BE2C (cell line): Measurements from ENCODE around the gene ADGRF4.
A peak's percentile ranks its signal among the peaks of the same experiment; 100 is the strongest.

Experiments
- DNase-seq: peaks from one replicate; pipeline ENCODE4 v3.0.0-alpha.2; 2020
- H3K27me3 ChIP-seq: fragments of 250-450 bp; sonication (Bioruptor Pico); 2 replicates; pipeline ENCODE4 v1.5.1; 2020; ENCODE audit warnings: mild to moderate bottlenecking
- H3K36me3 ChIP-seq: fragments of 250-450 bp; sonication (Bioruptor Pico); 2 replicates; pipeline ENCODE4 v1.5.1; 2020; ENCODE audit warnings: mild to moderate bottlenecking
- H3K4me1 ChIP-seq: fragments of 250-450 bp; sonication (Bioruptor Pico); 2 replicates; pipeline ENCODE4 v1.5.1; 2020
- H3K4me3 ChIP-seq: 2 replicates; pipeline ENCODE4 v1.5.1; 2011; ENCODE audit warnings: low read depth, low read length
- H3K9me3 ChIP-seq: fragments of 250-450 bp; sonication (Bioruptor Pico); 2 replicates; pipeline ENCODE4 v1.5.1; 2020
- CTCF ChIP-seq: IDR thresholded peaks from 2 replicates; pipeline ENCODE4 v1.5.1; 2012; ENCODE audit warnings: mild to moderate bottlenecking, low read depth, low read length

Gene ADGRF4

GRCh38 chr6:47655719-47656595, 42.4 kb upstream of the ADGRF4 start:
- Histone ChIP-seq H3K27me3 (no peaks in the 10 kb centered on the region), H3K36me3 (no peaks in the 10 kb centered on the region), H3K9me3 (no peaks in the 10 kb centered on the region), H3K4me3 (no peak overlapping the region), H3K4me1 (no peaks in the 10 kb centered on the region)
- peak; percentile 37 for DNase-seq
- no peak for TF ChIP-seq CTCF

- Histone ChIP-seq H3K4me3 (no peak overlapping the region), H3K27me3 (no peaks in the 10 kb centered on the region; the same call in none of the 2 replicates), H3K4me1 (no peaks in the 10 kb centered on the region), H3K36me3 (no peaks in the 10 kb centered on the region), H3K9me3 (no peaks in the 10 kb centered on the region)
- no peak for DNase-seq
- no peak for TF ChIP-seq CTCF
Measured at GRCh38 chr6:47661960-47662359, 36.4 kb upstream of the ADGRF4 start.

GRCh38 chr6:47663462-47664216, 34.7 kb upstream of the ADGRF4 start:
- Histone ChIP-seq H3K9me3 (no peaks in the 10 kb centered on the region), H3K27me3 (no peaks in the 10 kb centered on the region; the same call in none of the 2 replicates), H3K4me3 (no peak overlapping the region), H3K4me1 (no peaks in the 10 kb centered on the region), H3K36me3 (no peaks in the 10 kb centered on the region)
- TF ChIP-seq CTCF: no peak
- no peak for DNase-seq

- DNase-seq: no peak
- H3K4me1 ChIP-seq: no peaks in the 10 kb centered on the region
- no peaks in the 10 kb centered on the region for H3K9me3 ChIP-seq
- no peak overlapping the region for H3K4me3 ChIP-seq
- H3K36me3 ChIP-seq: no peaks in the 10 kb centered on the region
- no peaks in the 10 kb centered on the region; the same call in none of the 2 replicates for H3K27me3 ChIP-seq
- no peak for TF ChIP-seq CTCF
Measured at GRCh38 chr6:47665112-47665511, 33.3 kb upstream of the ADGRF4 start.

GRCh38 chr6:47669684-47670513, 28.5 kb upstream of the ADGRF4 start:
- Histone ChIP-seq H3K4me1 (no peaks in the 10 kb centered on the region), H3K27me3 (no peaks in the 10 kb centered on the region), H3K9me3 (no peaks in the 10 kb centered on the region), H3K4me3 (no peak overlapping the region), H3K36me3 (no peaks in the 10 kb centered on the region)
- no peak for DNase-seq
- TF ChIP-seq CTCF: no peak
